T47D (cell line): ENCODE results near the gene PRKCSH.

Experiments
- DNase-seq, 2 experiments: peaks; one replicate each; pipeline versions ENCODE4 v3.0.0 to v3.0.0-alpha.2; 2011 to 2012; ENCODE audit warnings: low read depth in 1 of 2, low spot score in 1 of 2
- JUND ChIP-seq: IDR thresholded peaks from 2 replicates; pipeline ENCODE4 v1.6.1; 2012; ENCODE audit warnings: low read depth
- in situ Hi-C: cut with HindIII; loops from 2 replicates; pipeline ENCODE4 v1.10.0; 2016; ENCODE audit warnings: low sequenced_read_pairs, low pct_unique_long_range_greater_than_20kb

Gene PRKCSH

DNA sequence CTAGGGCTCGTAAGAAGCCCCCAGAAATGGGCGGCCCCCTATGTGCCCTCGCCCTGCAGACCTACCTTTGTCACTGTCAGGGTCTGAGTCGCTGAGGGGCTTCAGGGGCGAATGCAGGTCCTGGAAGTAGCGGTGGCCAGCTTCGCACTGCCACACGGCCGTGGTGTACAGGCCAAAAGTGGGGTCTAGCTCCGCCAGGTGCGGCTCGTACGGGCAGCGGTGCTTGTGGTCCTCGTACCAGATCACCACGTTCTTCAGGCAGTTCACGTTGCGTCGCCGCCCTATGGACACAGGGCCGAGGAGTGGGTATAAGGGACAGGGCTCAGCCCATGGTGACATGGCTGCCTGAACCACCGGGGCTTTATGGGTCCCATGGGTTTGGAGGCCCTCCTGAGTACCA is 60.5 kb downstream of the PRKCSH start:
- no peak for DNase-seq
- in situ Hi-C loops = no loop called here
- no peak for TF ChIP-seq JUND

DNA sequence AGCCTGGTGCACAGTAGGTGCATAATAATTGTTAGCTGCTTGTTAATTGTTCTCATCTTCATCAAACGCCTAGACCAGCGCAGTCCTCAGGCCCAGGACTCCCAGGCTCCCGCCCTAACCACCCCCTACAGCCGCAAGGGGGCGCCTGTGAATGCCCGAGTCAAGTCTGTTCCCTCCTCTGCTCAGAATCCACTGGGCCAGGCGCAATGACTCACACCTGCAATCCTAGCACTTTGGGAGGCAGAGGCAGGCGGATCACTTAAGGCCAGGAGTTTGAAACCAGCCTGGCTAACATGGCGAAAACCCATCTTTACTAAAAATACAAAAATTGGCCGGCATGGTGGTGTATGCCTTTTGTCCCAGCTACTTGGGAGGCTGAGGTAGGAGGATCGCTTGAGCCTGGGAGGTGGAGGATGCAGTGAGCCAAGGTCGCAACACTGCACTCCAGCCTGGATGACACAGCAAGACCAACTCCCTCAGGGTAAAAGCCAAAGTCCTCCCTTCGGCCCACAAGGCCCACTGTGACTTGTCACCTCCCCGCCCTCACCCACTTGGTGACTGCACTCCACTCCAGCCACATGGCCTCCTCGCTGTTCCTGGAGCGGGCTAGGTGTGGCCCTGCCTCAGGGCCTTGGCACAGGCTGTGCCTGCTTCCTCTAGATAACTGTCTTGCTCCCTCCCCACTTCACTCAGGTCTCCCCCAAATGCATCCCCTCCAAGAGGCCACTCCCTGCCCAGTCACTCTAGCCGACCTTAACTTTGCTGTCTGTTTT is 61.1 kb downstream of the PRKCSH start:
- in situ Hi-C loops = no loop called here
- no peak for TF ChIP-seq JUND
- DNase-seq = peak in 1 of 2 experiments; percentile 75

DNA sequence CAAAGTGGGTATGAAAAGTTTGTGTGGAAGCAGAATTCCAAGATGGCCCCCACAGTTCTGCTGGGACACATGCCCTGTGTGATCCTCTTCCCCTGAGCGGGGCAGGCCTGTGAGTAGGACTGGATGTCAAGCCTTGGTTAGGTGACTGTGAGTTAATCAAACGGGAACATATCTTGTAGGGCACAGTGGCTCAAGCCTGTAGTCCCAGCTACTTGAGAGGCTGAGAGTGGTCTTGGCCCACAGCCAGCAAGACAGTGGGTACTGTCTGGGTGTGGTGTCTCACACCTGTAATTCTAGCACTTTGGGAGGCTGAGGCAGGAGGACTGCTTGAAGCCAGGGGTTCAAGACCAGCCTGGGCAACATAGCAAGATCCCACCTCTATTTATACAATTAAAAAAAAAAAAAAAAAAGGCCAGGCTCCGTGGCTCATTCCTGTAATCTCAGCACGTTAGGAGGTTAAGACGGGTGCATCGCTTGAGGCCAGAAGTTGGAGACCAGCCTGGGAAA is 63.8 kb downstream of the PRKCSH start:
- DNase-seq = no peak
- in situ Hi-C loops = no loop called here
- TF ChIP-seq JUND = no peak

DNA sequence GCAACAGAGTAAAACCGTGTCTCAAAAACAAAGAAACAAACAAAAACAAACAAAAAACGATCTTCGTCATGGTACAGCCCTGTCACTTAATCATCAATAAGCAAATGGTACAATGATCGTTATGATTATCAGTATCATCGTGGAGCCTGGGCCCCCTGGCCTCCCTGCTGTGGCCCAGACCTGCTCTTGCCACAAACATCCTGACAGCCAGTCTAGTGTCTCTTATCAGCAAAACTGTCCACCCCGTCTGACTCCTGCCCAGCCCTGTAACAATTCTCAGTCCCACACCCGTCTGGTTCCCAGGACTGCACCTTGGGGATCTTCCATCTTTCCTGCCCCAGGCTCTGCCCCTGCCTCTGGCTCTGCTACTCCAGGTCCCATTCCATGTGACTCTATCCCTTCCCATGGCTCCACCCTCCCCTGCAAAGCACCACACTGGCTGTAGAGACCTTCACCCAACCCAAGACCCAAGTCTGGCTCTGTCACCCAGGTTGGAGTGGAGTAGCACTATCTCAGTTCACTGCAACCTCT is 64.5 kb downstream of the PRKCSH start:
- TF ChIP-seq JUND = no peak
- in situ Hi-C loops = no loop called here

More for the DNA sequence above, 64.5 kb downstream of the PRKCSH start:
- DNase-seq = no peak
